ENCODE measurements around the gene NT5C2.

NT5C2 gene

GRCh38 chr10:103040418-103040817 is 152.7 kb downstream of the NT5C2 start:
- TF ChIP-seq CTCF (IDR thresholded peaks at IDR 0.05; ENCODE audit: low read depth, low read length): no peak
- H3K4me3 ChIP-seq (ENCODE audit: low read depth, low read length): no peak overlapping the region

- TF ChIP-seq CTCF (IDR thresholded peaks at IDR 0.05; ENCODE audit: low read depth, low read length): no peak
- H3K4me3 ChIP-seq (ENCODE audit: low read depth, low read length): no peak overlapping the region
Observed at GRCh38 chr10:103038570-103038969, 154.5 kb downstream of the NT5C2 start.

All from WI38 (cell line).